ENCODE measurements around the gene SMYD3. TPM values are rescaled to one million over a fixed set of nuclear protein-coding genes. Genes with fewer than 3 reads are reported as not detected.

Gene SMYD3
- total and polyA plus RNA-seq, 10 of the 15 experiments (the other 5 are each of a cell fraction or from before 2014, with no cell fraction given): 18.3 to 54.0 (median 24.8) TPM

DNA sequence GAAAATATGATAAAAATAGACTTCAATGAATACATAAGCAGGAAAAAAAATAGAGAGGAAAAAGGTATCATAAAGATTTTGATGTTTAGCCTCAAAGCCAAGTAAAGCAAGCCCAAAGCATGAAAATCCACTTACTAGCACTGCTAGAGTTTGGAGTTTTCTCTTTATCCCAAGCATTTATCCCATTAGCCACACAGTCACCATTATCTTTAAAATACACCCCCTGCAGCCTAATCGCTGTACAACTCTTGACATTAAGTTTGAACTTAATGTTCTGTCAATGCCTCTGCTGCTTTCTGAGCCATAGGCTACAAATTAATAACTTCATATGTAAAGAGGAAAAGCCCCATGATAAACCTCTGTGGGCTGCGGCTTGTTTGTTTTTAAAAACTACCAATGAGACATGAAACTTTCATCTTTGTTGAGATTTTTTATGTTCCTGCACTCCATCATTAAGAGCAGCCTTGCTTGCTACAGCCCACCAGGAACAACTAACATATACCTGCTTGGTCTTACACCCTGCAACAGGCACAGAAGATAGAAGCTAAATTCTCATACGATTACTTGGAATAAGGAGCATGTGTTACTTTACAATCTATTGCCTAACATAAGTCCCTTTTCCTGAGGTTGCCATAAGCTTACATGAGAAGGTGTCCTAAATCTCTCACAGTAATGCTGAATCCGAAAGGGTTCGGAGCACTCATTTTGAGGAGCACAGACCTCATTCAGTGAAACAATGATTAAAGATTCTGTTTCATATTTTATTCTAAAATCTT is 202.4 kb downstream of the SMYD3 start:
- H3K27ac ChIP-seq (ENCODE audit: control insufficient read depth, insufficient read depth): no peak overlapping the region
- CTCF ChIA-PET: interaction anchor here (0.7 to 1.4 kb wide), 3 partner anchors 11 to 670 kb away, joined by 3 to 4 read pairs (median 3); no protein-coding TSS in a partner anchor
- no peaks in the 10 kb centered on the region for H3K36me3 ChIP-seq (ENCODE audit: control insufficient read depth in 2 of 2, insufficient read depth in 2 of 2, low read length in 1 of 2)
- SMC1A ChIA-PET (ENCODE audit: uncharacterized antibody, unreplicated experiment): interaction anchor here (1.5 kb wide), 1 partner anchor 13 kb away, joined by 3 read pairs; no protein-coding TSS in a partner anchor
- no peaks in the 10 kb centered on the region for H3K27me3 ChIP-seq (replicated peaks in 1 of 2; ENCODE audit: control insufficient read depth in 2 of 2, insufficient read depth in 2 of 2, low read length in 1 of 2)
- 98% methylated on average over 5 of the region's 5 CpGs for WGBS (ENCODE audit: insufficient coverage, insufficient replicate concordance, low lambda C conversion rate, missing lambda C conversion rate)
- no TSS peak for BruUV-seq (replicated peaks)
- no peak for ATAC-seq
- H3K4me2 ChIP-seq (ENCODE audit: control insufficient read depth, insufficient read depth): no peak overlapping the region
- no peak for DNase-seq (ENCODE audit: low read depth, low spot score)
- no peak overlapping the region for H3K9ac ChIP-seq (ENCODE audit: control insufficient read depth, insufficient read depth, low read length)
- in situ Hi-C loops (cut with MboI) (no loop called here), intact Hi-C loops (cut with micrococcal nuclease; ENCODE audit: unreplicated experiment) (no loop called here)
- H3K4me1 ChIP-seq (ENCODE audit: control insufficient read depth, insufficient read depth, low read length): no peaks in the 10 kb centered on the region
- RAD21 ChIA-PET (ENCODE audit: unreplicated experiment): no interaction called here
- no peaks in the 10 kb centered on the region for H3K79me2 ChIP-seq (ENCODE audit: control insufficient read depth, insufficient read depth, low read length)
- FAIRE-seq: no peak
- no peak overlapping the region for H2AFZ ChIP-seq (ENCODE audit: control insufficient read depth, low read depth, low read length)
- H4K20me1 ChIP-seq (ENCODE audit: control insufficient read depth, insufficient read depth): no peaks in the 10 kb centered on the region
- TF ChIP-seq MYC (IDR thresholded peaks at IDR 0.05; ENCODE audit: insufficient read depth, insufficient read length, insufficient replicate concordance, low read length, severe bottlenecking) (no peak), CREM (IDR thresholded peaks at IDR 0.05; ENCODE audit: low read depth) (no peak), CREB1 (IDR thresholded peaks at IDR 0.05; ENCODE audit: low read depth) (no peak), TBL1XR1 (IDR thresholded peaks at IDR 0.05; ENCODE audit: low read depth, low read length) (no peak)
- H3K9me3 ChIP-seq (replicated peaks; ENCODE audit: control insufficient read depth, insufficient read depth, low read length): no peaks in the 10 kb centered on the region
- POLR2A ChIA-PET: no interaction called here
- no peak overlapping the region for H3K4me3 ChIP-seq

DNA sequence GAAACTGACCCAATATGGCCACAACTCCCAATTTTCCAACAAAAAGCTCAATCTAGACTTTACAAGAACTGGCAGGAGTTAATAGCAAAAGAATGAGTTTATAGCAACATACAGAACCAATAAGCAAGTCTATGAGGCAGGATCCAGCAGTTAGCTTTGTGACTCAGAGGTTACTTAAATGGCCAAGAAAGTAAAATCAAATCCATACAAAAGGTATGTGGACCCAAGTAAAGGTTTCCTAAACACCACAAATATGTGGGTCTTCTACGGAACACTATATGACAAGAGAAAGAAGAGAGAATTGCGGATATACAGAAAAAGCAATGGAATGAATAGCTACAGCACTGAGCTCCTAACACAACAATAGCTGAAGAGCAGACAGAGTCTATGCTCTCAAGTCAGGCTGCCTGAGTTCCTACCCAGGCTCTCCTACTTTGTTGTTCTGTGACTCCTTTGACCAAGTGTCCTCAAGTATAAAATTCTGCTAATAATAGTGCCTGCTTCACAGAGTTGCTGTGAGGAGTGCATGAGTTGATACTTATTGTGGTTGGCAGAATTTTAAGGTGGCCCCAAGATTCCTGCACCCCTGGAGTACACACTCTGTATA is 204.3 kb downstream of the SMYD3 start:
- no peaks in the 10 kb centered on the region for H4K20me1 ChIP-seq (ENCODE audit: control insufficient read depth, insufficient read depth)
- 97% methylated on average over 2 of the region's 2 CpGs for WGBS (ENCODE audit: insufficient coverage, insufficient replicate concordance, low lambda C conversion rate, missing lambda C conversion rate)
- no peaks in the 10 kb centered on the region for H3K36me3 ChIP-seq (ENCODE audit: control insufficient read depth in 2 of 2, insufficient read depth in 2 of 2, low read length in 1 of 2)
- H3K4me1 ChIP-seq (ENCODE audit: control insufficient read depth, insufficient read depth, low read length): no peaks in the 10 kb centered on the region
- ChIA-PET RAD21 (ENCODE audit: unreplicated experiment) (no interaction called here), POLR2A (no interaction called here), CTCF (interaction anchor here (0.9 to 1.0 kb wide), 3 partner anchors 10 to 292 kb away, joined by 3 read pairs; no protein-coding TSS in a partner anchor), SMC1A (ENCODE audit: uncharacterized antibody, unreplicated experiment) (interaction anchor here (0.9 kb wide), 1 partner anchor 9 kb away, joined by 3 read pairs; no protein-coding TSS in a partner anchor)
- no peak overlapping the region for H3K4me3 ChIP-seq
- DNase-seq (ENCODE audit: low read depth, low spot score): no peak
- in situ Hi-C loops (cut with MboI) (no loop called here), intact Hi-C loops (cut with micrococcal nuclease; ENCODE audit: unreplicated experiment) (no loop called here)
- H3K27ac ChIP-seq (ENCODE audit: control insufficient read depth, insufficient read depth): no peak overlapping the region
- no peak overlapping the region for H3K9ac ChIP-seq (ENCODE audit: control insufficient read depth, insufficient read depth, low read length)
- H2AFZ ChIP-seq (ENCODE audit: control insufficient read depth, low read depth, low read length): no peak overlapping the region
- no peaks in the 10 kb centered on the region for H3K27me3 ChIP-seq (replicated peaks in 1 of 2; ENCODE audit: control insufficient read depth in 2 of 2, insufficient read depth in 2 of 2, low read length in 1 of 2)
- H3K4me2 ChIP-seq (ENCODE audit: control insufficient read depth, insufficient read depth): no peak overlapping the region
- no peaks in the 10 kb centered on the region for H3K79me2 ChIP-seq (ENCODE audit: control insufficient read depth, insufficient read depth, low read length)
- H3K9me3 ChIP-seq (replicated peaks; ENCODE audit: control insufficient read depth, insufficient read depth, low read length): no peaks in the 10 kb centered on the region
- BruUV-seq (replicated peaks): no TSS peak
- no peak for FAIRE-seq
- no peak for TF ChIP-seq CHD1 (IDR thresholded peaks at IDR 0.05; ENCODE audit: low read depth, low read length)
- no peak for TF ChIP-seq SMAD1 (IDR thresholded peaks at IDR 0.05; ENCODE audit: low read depth, partially characterized antibody)
- TF ChIP-seq JUND (IDR thresholded peaks at IDR 0.05; ENCODE audit: low read depth, low read length): no peak
- TF ChIP-seq YBX1 (IDR thresholded peaks at IDR 0.05): no peak
- no peak for TF ChIP-seq KDM1A (IDR thresholded peaks at IDR 0.05; ENCODE audit: borderline replicate concordance)
- no peak for TF ChIP-seq SUPT20H (IDR thresholded peaks at IDR 0.05; ENCODE audit: borderline replicate concordance, control insufficient read depth, low read depth, low read length)
- TF ChIP-seq TAF1 (IDR thresholded peaks at IDR 0.05; ENCODE audit: borderline replicate concordance, low read depth, low read length): no peak
- ATAC-seq: no peak
